H9 (cell line): Measurements from ENCODE around the gene CATSPERB. TPM values are rescaled to one million over a fixed set of nuclear protein-coding genes. Genes with fewer than 3 reads are reported as not detected.
"Not testable (repeated sequence)": the region's sequence is repeated elsewhere in the genome, so short reads cannot be mapped to it uniquely, and the experiment has no call there.

Experiments
- DNase-seq: peaks from one replicate; pipeline ENCODE4 v3.0.0-alpha.2; 2017
- H2AFZ ChIP-seq: one replicate; pipeline ENCODE4 v1.6.1; 2013; ENCODE audit warnings: mild to moderate bottlenecking, low read length, control low read depth, moderate library complexity
- H2AK5ac ChIP-seq: 2 replicates; pipeline ENCODE4 v1.6.1; 2013; ENCODE audit warnings: low read length, control low read depth, mixed read lengths; ENCODE audit not compliant: insufficient read length
- H2BK120ac ChIP-seq: one replicate; pipeline ENCODE4 v1.6.1; 2013; ENCODE audit warnings: low read depth, mild to moderate bottlenecking, low read length, control low read depth, inconsistent platforms; ENCODE audit not compliant: poor library complexity, severe bottlenecking
- H2BK12ac ChIP-seq: 2 replicates; pipeline ENCODE4 v1.6.1; 2013; ENCODE audit warnings: low read length, control low read depth, mixed read lengths, low read depth; ENCODE audit not compliant: insufficient read length
- H2BK15ac ChIP-seq: 2 replicates; pipeline ENCODE4 v1.6.1; 2013; ENCODE audit warnings: low read depth, low read length, control low read depth
- H2BK20ac ChIP-seq: one replicate; pipeline ENCODE4 v1.6.1; 2013; ENCODE audit warnings: low read depth, mild to moderate bottlenecking, low read length, control low read depth, inconsistent platforms; ENCODE audit not compliant: poor library complexity, severe bottlenecking
- H2BK5ac ChIP-seq: 2 replicates; pipeline ENCODE4 v1.6.1; 2013; ENCODE audit warnings: low read length, control low read depth, mixed read lengths; ENCODE audit not compliant: insufficient read length
- H3K14ac ChIP-seq: 2 replicates; pipeline ENCODE4 v1.6.1; 2013; ENCODE audit warnings: low read length, control low read depth; ENCODE audit not compliant: insufficient read depth
- H3K18ac ChIP-seq: 2 replicates; pipeline ENCODE4 v1.6.1; 2013; ENCODE audit warnings: low read depth, mild to moderate bottlenecking, mixed read lengths, low read length, control low read depth; ENCODE audit not compliant: insufficient read length
- H3K23ac ChIP-seq: 2 replicates; pipeline ENCODE4 v1.6.1; 2013; ENCODE audit warnings: low read length, control low read depth, mixed read lengths, low read depth; ENCODE audit not compliant: insufficient read length
- H3K23me2 ChIP-seq: 2 replicates; pipeline ENCODE4 v1.6.1; 2013; ENCODE audit warnings: low read depth, mild to moderate bottlenecking, mixed read lengths, low read length, control low read depth; ENCODE audit not compliant: insufficient read length, poor library complexity, severe bottlenecking
- H3K27ac ChIP-seq: 2 replicates; pipeline ENCODE4 v1.5.1; 2013; ENCODE audit warnings: low read length, control low read depth, mixed read lengths, low read depth; ENCODE audit not compliant: insufficient read length
- H3K27me3 ChIP-seq: 2 replicates; pipeline ENCODE4 v1.6.1; 2013; ENCODE audit warnings: low read length, control low read depth, inconsistent platforms; ENCODE audit not compliant: insufficient read depth
- H3K4ac ChIP-seq: 2 replicates; pipeline ENCODE4 v1.6.1; 2013; ENCODE audit warnings: low read depth, mild to moderate bottlenecking, control low read depth, inconsistent platforms, low read length, moderate library complexity
- H3K4me1 ChIP-seq: 2 replicates; pipeline ENCODE4 v1.6.1; 2013; ENCODE audit warnings: low read length, control low read depth, inconsistent platforms; ENCODE audit not compliant: insufficient read depth
- H3K4me2 ChIP-seq: 2 replicates; pipeline ENCODE4 v1.6.1; 2013; ENCODE audit warnings: low read length, control low read depth, mixed read lengths; ENCODE audit not compliant: insufficient read length, insufficient read depth
- H3K56ac ChIP-seq: 2 replicates; pipeline ENCODE4 v1.6.1; 2013; ENCODE audit warnings: low read depth, mild to moderate bottlenecking, mixed read lengths, low read length, control low read depth; ENCODE audit not compliant: insufficient read length
- H3K79me1 ChIP-seq: 2 replicates; pipeline ENCODE4 v1.6.1; 2013; ENCODE audit warnings: low read depth, mild to moderate bottlenecking, moderate library complexity, low read length, control low read depth, inconsistent platforms; ENCODE audit not compliant: insufficient read depth, poor library complexity, severe bottlenecking
- H3K79me2 ChIP-seq: 2 replicates; pipeline ENCODE4 v1.6.1; 2013; ENCODE audit warnings: low read length, control low read depth, inconsistent platforms; ENCODE audit not compliant: insufficient read depth
- H3K9ac ChIP-seq: 2 replicates; pipeline ENCODE4 v1.6.1; 2013; ENCODE audit warnings: low read length, control low read depth, mixed read lengths; ENCODE audit not compliant: insufficient read length; ENCODE audit errors: extremely low read depth
- H3K9me3 ChIP-seq: one replicate; pipeline ENCODE4 v1.6.1; 2013; ENCODE audit warnings: low read depth, low read length, inconsistent platforms; ENCODE audit not compliant: control insufficient read depth
- H3T11ph ChIP-seq: one replicate; pipeline ENCODE4 v1.6.1; 2013; ENCODE audit warnings: mild to moderate bottlenecking, low read length, control low read depth, inconsistent platforms
- H4K20me1 ChIP-seq: one replicate; pipeline ENCODE4 v1.6.1; 2013; ENCODE audit not compliant: control insufficient read depth, insufficient read length, insufficient read depth
- H4K5ac ChIP-seq: 2 replicates; pipeline ENCODE4 v1.6.1; 2013; ENCODE audit warnings: low read depth, mild to moderate bottlenecking, mixed read lengths, low read length, control low read depth; ENCODE audit not compliant: insufficient read length
- H4K8ac ChIP-seq: replicated peaks from 2 replicates; pipeline ENCODE4 v1.6.1; 2013; ENCODE audit warnings: low read length, control low read depth, mixed read lengths, low read depth; ENCODE audit not compliant: insufficient read length
- H4K91ac ChIP-seq: 2 replicates; pipeline ENCODE4 v1.6.1; 2013; ENCODE audit warnings: low read depth, mild to moderate bottlenecking, moderate library complexity, mixed read lengths, low read length, control low read depth; ENCODE audit not compliant: insufficient read length
- H3K27ac Mint-ChIP-seq, 3 experiments: 2 replicates in 2 of 3; 3 replicates in 1 of 3; pipeline ENCODE4 v1.8.0; 2020 to 2021; ENCODE audit warnings: mixed read lengths in 3 of 3, mild to moderate bottlenecking in 1 of 3, moderate library complexity in 1 of 3
- H3K27me3 Mint-ChIP-seq: 2 replicates; pipeline ENCODE4 v1.8.0; 2021; ENCODE audit warnings: low read depth, mild to moderate bottlenecking, moderate library complexity, mixed read lengths
- H3K36me3 Mint-ChIP-seq, 3 experiments: 2 replicates in 2 of 3; 3 replicates in 1 of 3; pipeline ENCODE4 v1.8.0; 2020 to 2021; ENCODE audit warnings: low read depth in 3 of 3, mixed read lengths in 3 of 3; ENCODE audit not compliant: insufficient read depth in 1 of 3
- H3K4me1 Mint-ChIP-seq, 2 experiments: 2 replicates each; pipeline ENCODE4 v1.8.0; 2020; ENCODE audit warnings: mixed read lengths in 2 of 2
- H3K4me3 Mint-ChIP-seq, 2 experiments: 2 replicates in 1 of 2; 3 replicates in 1 of 2; pipeline ENCODE4 v1.8.0; 2020 to 2021; ENCODE audit warnings: mild to moderate bottlenecking in 2 of 2, mixed read lengths in 2 of 2, moderate library complexity in 1 of 2
- H3K9me3 Mint-ChIP-seq, 2 experiments: 2 replicates in 1 of 2; 3 replicates in 1 of 2; pipeline ENCODE4 v1.8.0; 2020; ENCODE audit warnings: mild to moderate bottlenecking in 2 of 2, mixed read lengths in 2 of 2, moderate library complexity in 1 of 2
- whole genome bisulfite sequencing: extraction: QIAGEN DNeasy Blood & Tissue Kit; methylation state at CpG from one replicate; pipeline ENCODE4 v1.1.7; 2013; ENCODE audit warnings: missing lambda C conversion rate, low lambda C conversion rate, mixed read lengths; ENCODE audit not compliant: insufficient read length; ENCODE audit errors: extremely low coverage; 5-methylcytosine and 5-hydroxymethylcytosine counted together
- total RNA-seq: library from RNA; stranded (reverse); gene quantifications from 2 replicates; pipeline ENCODE4 v1.2.1, GENCODE V29; 2021
- TF ChIP-seq, protein P1 (sequence below): fragments of 200-600 bp; sonication (generic); conservative IDR thresholded peaks from 3 replicates; pipeline ENCODE4 v1.8.0; 2021; ENCODE audit warnings: antibody characterized with exemption, mild to moderate bottlenecking

CATSPERB gene
- total RNA-seq, 1 experiment from 2014 or later, result 0.48 TPM

- Histone ChIP-seq H3K4me2 (no peak overlapping the region), H3K23ac (no peak overlapping the region), H3K79me1 (no peaks in the 10 kb centered on the region), H3K9me3 (no peaks in the 10 kb centered on the region), H3K79me2 (no peaks in the 10 kb centered on the region), H3K27me3 (no peaks in the 10 kb centered on the region), H2BK15ac (no peak overlapping the region), H3K4me1 (no peaks in the 10 kb centered on the region), H2BK5ac (no peak overlapping the region), H3K27ac (no peak overlapping the region), H3K9ac (no peak overlapping the region), H2BK12ac (no peak overlapping the region), H3K56ac (no peak overlapping the region), H3K14ac (no peak overlapping the region), H2AK5ac (no peak overlapping the region), H4K20me1 (no peaks in the 10 kb centered on the region), H4K91ac (no peak overlapping the region), H4K8ac (no peak overlapping the region), H4K5ac (no peak overlapping the region), H2AFZ (no peak overlapping the region), H3K23me2 (no peaks in the 10 kb centered on the region), H3K18ac (no peak overlapping the region), H2BK120ac (no peak overlapping the region), H3K4ac (no peak overlapping the region), H2BK20ac (no peak overlapping the region), H3T11ph (no peak overlapping the region)
- Mint-ChIP-seq H3K36me3 (no peaks in the 10 kb centered on the region), H3K9me3 (peaks cover 4 to 6% of the 10 kb centered on the region in 2 experiments; a peak in 2 of 5 replicates), H3K4me1 (peaks cover 3% of the 10 kb centered on the region in 2 experiments), H3K4me3 (no peak overlapping the region), H3K27me3 (no peaks in the 10 kb centered on the region), H3K27ac (no peak overlapping the region)
- WGBS, result no CpG with 5 or more reads among the region's 1 CpG
- DNase-seq, result no peak
- TF ChIP-seq, protein P1, sequence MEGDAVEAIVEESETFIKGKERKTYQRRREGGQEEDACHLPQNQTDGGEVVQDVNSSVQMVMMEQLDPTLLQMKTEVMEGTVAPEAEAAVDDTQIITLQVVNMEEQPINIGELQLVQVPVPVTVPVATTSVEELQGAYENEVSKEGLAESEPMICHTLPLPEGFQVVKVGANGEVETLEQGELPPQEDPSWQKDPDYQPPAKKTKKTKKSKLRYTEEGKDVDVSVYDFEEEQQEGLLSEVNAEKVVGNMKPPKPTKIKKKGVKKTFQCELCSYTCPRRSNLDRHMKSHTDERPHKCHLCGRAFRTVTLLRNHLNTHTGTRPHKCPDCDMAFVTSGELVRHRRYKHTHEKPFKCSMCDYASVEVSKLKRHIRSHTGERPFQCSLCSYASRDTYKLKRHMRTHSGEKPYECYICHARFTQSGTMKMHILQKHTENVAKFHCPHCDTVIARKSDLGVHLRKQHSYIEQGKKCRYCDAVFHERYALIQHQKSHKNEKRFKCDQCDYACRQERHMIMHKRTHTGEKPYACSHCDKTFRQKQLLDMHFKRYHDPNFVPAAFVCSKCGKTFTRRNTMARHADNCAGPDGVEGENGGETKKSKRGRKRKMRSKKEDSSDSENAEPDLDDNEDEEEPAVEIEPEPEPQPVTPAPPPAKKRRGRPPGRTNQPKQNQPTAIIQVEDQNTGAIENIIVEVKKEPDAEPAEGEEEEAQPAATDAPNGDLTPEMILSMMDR, result no peak
Measured at GRCh38 chr14:91689608-91690007, 42.3 kb downstream of the CATSPERB start.

- not testable (repeated sequence) for H3K27me3 ChIP-seq, H3K9me3 Mint-ChIP-seq, H2AFZ ChIP-seq, DNase-seq, H4K91ac ChIP-seq, H3K23ac ChIP-seq, H3K18ac ChIP-seq, H4K5ac ChIP-seq, H4K8ac ChIP-seq, H3K79me1 ChIP-seq, H2BK20ac ChIP-seq, H3K4me1 ChIP-seq, H3K4me3 Mint-ChIP-seq, H4K20me1 ChIP-seq, H3K56ac ChIP-seq, H3K23me2 ChIP-seq, H3K27ac Mint-ChIP-seq, H3K4ac ChIP-seq, H3K36me3 Mint-ChIP-seq, H3K4me2 ChIP-seq, H2BK120ac ChIP-seq, H3K4me1 Mint-ChIP-seq, H2BK12ac ChIP-seq, H3K27ac ChIP-seq, H3K14ac ChIP-seq, H2BK15ac ChIP-seq, H2BK5ac ChIP-seq, H3K79me2 ChIP-seq, H3K9me3 ChIP-seq, H2AK5ac ChIP-seq, H3K27me3 Mint-ChIP-seq, H3K9ac ChIP-seq, H3T11ph ChIP-seq
- no CpG with 5 or more reads among the region's 4 CpGs for WGBS
Measured at GRCh38 chr14:91687436-91687835, 44.5 kb downstream of the CATSPERB start.
